Natural killer cell (primary cell): Measurements from ENCODE around the gene RAI14. TPM values are rescaled to one million over a fixed set of nuclear protein-coding genes. Genes with fewer than 3 reads are reported as not detected.

ENCODE experiments used
- ATAC-seq, 3 donors: fragments of 150-1000 bp in 2 of 3; fragments of 200-7000 bp in 1 of 3; cut with Tn5 transposase; 1 replicate in 1 of 3; 2 replicates in 2 of 3; pipeline ENCODE4 v1.10.0; 2021; ENCODE audit warnings: mild to moderate bottlenecking in 2 of 3, moderate library complexity in 2 of 3
- DNase-seq, 2 donors: peaks; one replicate each; pipeline versions ENCODE4 v3.0.0 to v3.0.0-alpha.2; 2013 to 2021; ENCODE audit warnings: mixed read lengths in 1 of 2
- H3K27ac ChIP-seq: one replicate; pipeline ENCODE4 v1.5.1; 2013; ENCODE audit warnings: mild to moderate bottlenecking, low read length
- H3K27me3 ChIP-seq: one replicate; pipeline ENCODE4 v1.6.1; 2013; ENCODE audit warnings: low read length; ENCODE audit not compliant: control insufficient read depth, insufficient read depth
- H3K36me3 ChIP-seq: one replicate; pipeline ENCODE4 v1.6.1; 2013; ENCODE audit warnings: low read length; ENCODE audit not compliant: control insufficient read depth, insufficient read depth
- H3K4me1 ChIP-seq: one replicate; pipeline ENCODE4 v1.6.1; 2013; ENCODE audit warnings: low read length; ENCODE audit not compliant: control insufficient read depth, insufficient read depth
- H3K4me3 ChIP-seq: one replicate; pipeline ENCODE4 v1.5.1; 2013; ENCODE audit warnings: low read length
- H3K9me3 ChIP-seq: one replicate; pipeline ENCODE4 v1.6.1; 2013; ENCODE audit warnings: low read length; ENCODE audit not compliant: control insufficient read depth, insufficient read depth
- H3K27ac Mint-ChIP-seq, 2 donors: one replicate each; pipeline ENCODE4 v1.8.0; 2022; ENCODE audit warnings: mild to moderate bottlenecking in 2 of 2, mixed read lengths in 2 of 2, moderate library complexity in 1 of 2
- H3K27me3 Mint-ChIP-seq, 2 donors: one replicate each; pipeline ENCODE4 v1.8.0; 2022; ENCODE audit warnings: low read depth in 2 of 2, mixed read lengths in 2 of 2
- H3K36me3 Mint-ChIP-seq: one replicate; pipeline ENCODE4 v1.8.0; 2022; ENCODE audit warnings: mixed read lengths
- H3K4me1 Mint-ChIP-seq, 2 donors: one replicate each; pipeline ENCODE4 v1.8.0; 2022; ENCODE audit warnings: mixed read lengths in 2 of 2
- H3K4me3 Mint-ChIP-seq: one replicate; pipeline ENCODE4 v1.8.0; 2022; ENCODE audit warnings: mild to moderate bottlenecking, moderate library complexity, mixed read lengths
- H3K9me3 Mint-ChIP-seq, 2 donors: one replicate each; pipeline ENCODE4 v1.8.0; 2022; ENCODE audit warnings: mixed read lengths in 2 of 2
- CTCF ChIP-seq: fragments of 200-600 bp; IDR thresholded peaks from one replicate; pipeline ENCODE4 v1.8.0; 2022; ENCODE audit warnings: antibody characterized with exemption
- WGBS: methylation state at CpG from one replicate; pipeline ENCODE4 v1.1.7; 2013; ENCODE audit warnings: missing lambda C conversion rate; ENCODE audit not compliant: insufficient coverage; 5-methylcytosine and 5-hydroxymethylcytosine counted together
- intact Hi-C: fragments of 100-400 bp; cut with micrococcal nuclease; formaldehyde crosslinking; loops from one replicate; pipeline ENCODE4 v1.14.2; 2022
- total RNA-seq, 4 donors: library from RNA; stranded (reverse); fragments of 120-200 nt in 1 of 4; gene quantifications; one replicate each; pipeline versions ENCODE4 v1.2.3 to v1.2.4, GENCODE V29; 2013 to 2022

Gene RAI14
- total RNA-seq, 3 donors from 2014 or later (not counting 1 experiment from before 2014, with no cell fraction given): 0.40 to 2.9 (median 2.8) TPM

- no peaks in the 10 kb centered on the region for H3K9me3 ChIP-seq
- Mint-ChIP-seq H3K4me1 (no peaks in the 10 kb centered on the region), H3K36me3 (peaks cover 9% of the 10 kb centered on the region), H3K27ac (no peak overlapping the region), H3K27me3 (peaks cover 7 to 12% of the 10 kb centered on the region in 2 donors), H3K4me3 (no peak overlapping the region), H3K9me3 (peaks cover 5 to 7% of the 10 kb centered on the region in 2 donors)
- no peaks in the 10 kb centered on the region for H3K36me3 ChIP-seq
- intact Hi-C loops: no loop called here
- WGBS: 83% methylated on average over 3 of the region's 4 CpGs
- no peak for DNase-seq
- no peak for TF ChIP-seq CTCF
- H3K27me3 ChIP-seq: no peaks in the 10 kb centered on the region
- no peak overlapping the region for H3K4me3 ChIP-seq
- ATAC-seq: no peak
- H3K4me1 ChIP-seq: no peaks in the 10 kb centered on the region
- H3K27ac ChIP-seq: no peak overlapping the region
Measured at GRCh38 chr5:34770486-34770885, 114.4 kb downstream of the RAI14 start.

GRCh38 chr5:34771076-34771475 is 114.9 kb downstream of the RAI14 start:
- Histone ChIP-seq H3K27ac (no peak overlapping the region), H3K4me3 (no peak overlapping the region), H3K9me3 (no peaks in the 10 kb centered on the region), H3K36me3 (no peaks in the 10 kb centered on the region), H3K4me1 (no peaks in the 10 kb centered on the region), H3K27me3 (no peaks in the 10 kb centered on the region)
- Mint-ChIP-seq H3K9me3 (peaks cover 5 to 7% of the 10 kb centered on the region in 2 donors), H3K36me3 (peaks cover 9% of the 10 kb centered on the region), H3K27ac (no peak overlapping the region), H3K27me3 (peaks cover 7 to 17% of the 10 kb centered on the region in 2 donors), H3K4me3 (no peak overlapping the region), H3K4me1 (no peaks in the 10 kb centered on the region)
- ATAC-seq (no peak), DNase-seq (no peak)
- intact Hi-C loops: no loop called here
- WGBS: 51% methylated on average over 5 of the region's 5 CpGs
- no peak for TF ChIP-seq CTCF

- peaks cover 9% of the 10 kb centered on the region for H3K36me3 Mint-ChIP-seq
- H3K4me1 ChIP-seq: no peaks in the 10 kb centered on the region
- no peaks in the 10 kb centered on the region for H3K4me1 Mint-ChIP-seq
- H3K9me3 Mint-ChIP-seq: peaks cover 5 to 7% of the 10 kb centered on the region in 2 donors
- 92% methylated on average over 3 of the region's 4 CpGs for WGBS
- no peaks in the 10 kb centered on the region for H3K27me3 ChIP-seq
- no peak overlapping the region for H3K27ac Mint-ChIP-seq
- DNase-seq (no peak), ATAC-seq (no peak)
- TF ChIP-seq CTCF: no peak
- H3K4me3 ChIP-seq: no peak overlapping the region
- H3K27me3 Mint-ChIP-seq: peaks cover 7 to 17% of the 10 kb centered on the region in 2 donors
- no peak overlapping the region for H3K4me3 Mint-ChIP-seq
- no peaks in the 10 kb centered on the region for H3K36me3 ChIP-seq
- no peaks in the 10 kb centered on the region for H3K9me3 ChIP-seq
- no peak overlapping the region for H3K27ac ChIP-seq
- intact Hi-C loops: no loop called here
Measured at GRCh38 chr5:34772267-34773098, 116.4 kb downstream of the RAI14 start.
